Vagina (tissue), 2 donors: Measurements from ENCODE around the gene CYSRT1. TPM values are rescaled to one million over a fixed set of nuclear protein-coding genes. Genes with fewer than 3 reads are reported as not detected.

ENCODE experiments used
- DNase-seq, 2 donors: peaks; one replicate each; pipeline ENCODE4 v3.0.0-alpha.2; 2017; ENCODE audit errors: extremely low spot score in 2 of 2
- H3K27ac ChIP-seq: fragments of 200-600 bp; sonication (generic); one replicate; pipeline ENCODE4 v1.5.1; 2019
- H3K27me3 ChIP-seq: fragments of 200-600 bp; sonication (generic); one replicate; pipeline ENCODE4 v1.5.1; 2019
- H3K36me3 ChIP-seq, 2 donors: fragments of 200-600 bp; sonication (generic); one replicate each; pipeline ENCODE4 v1.5.1; 2017 to 2019
- H3K4me1 ChIP-seq: fragments of 200-600 bp; sonication (generic); one replicate; pipeline ENCODE4 v1.5.1; 2019
- H3K4me3 ChIP-seq, 2 donors: fragments of 200-600 bp; sonication (generic); 1 replicate in 1 of 2; 2 replicates in 1 of 2; pipeline ENCODE4 v1.5.1; 2016 to 2019
- H3K9me3 ChIP-seq: fragments of 200-600 bp; sonication (generic); one replicate; pipeline ENCODE4 v1.5.1; 2019
- CTCF ChIP-seq, 3 experiments: fragments of 450-650 bp in 2 of 3; fragments of 200-600 bp in 1 of 3; sonication (generic) in 1 of 3; IDR thresholded peaks; one replicate each; pipeline ENCODE4 v1.5.1; 2017 to 2019; ENCODE audit warnings: antibody characterized with exemption in 3 of 3, mild to moderate bottlenecking in 2 of 3, moderate library complexity in 2 of 3
- POLR2A ChIP-seq, 2 donors: fragments of 450-650 bp; IDR thresholded peaks; one replicate each; pipeline ENCODE4 v1.6.1; 2017; ENCODE audit warnings: antibody characterized with exemption in 2 of 2, mild to moderate bottlenecking in 2 of 2, moderate library complexity in 2 of 2
- POLR2AphosphoS5 ChIP-seq, 2 donors: sonication (generic); formaldehyde crosslinking; IDR thresholded peaks; one replicate each; pipeline ENCODE4 v1.9.0; 2017; ENCODE audit warnings: antibody characterized with exemption in 2 of 2, mild to moderate bottlenecking in 2 of 2, low read depth in 1 of 2; ENCODE audit not compliant: insufficient read depth in 1 of 2
- intact Hi-C: fragments of 100-400 bp; cut with DNase I; formaldehyde crosslinking; loops from one replicate; pipeline ENCODE4 v1.15.1; 2023
- total RNA-seq: library from RNA; depleted of rRNA; stranded (reverse); fragments of >200 nt; gene quantifications from one replicate; pipeline ENCODE4 v1.2.3, GENCODE V29; 2016

CYSRT1 gene
- total RNA-seq, 1 donor from 2014 or later = 24.3 TPM

- Histone ChIP-seq H3K27me3 (no peaks in the 10 kb centered on the region), H3K9me3 (no peaks in the 10 kb centered on the region), H3K36me3 (no peaks in the 10 kb centered on the region), H3K4me3 (no peak overlapping the region), H3K4me1 (peaks cover 6% of the 10 kb centered on the region), H3K27ac (no peak overlapping the region)
- TF ChIP-seq POLR2AphosphoS5 (IDR thresholded peaks at IDR 0.05; ENCODE audit: insufficient read depth in 1 of 2, low read depth in 1 of 2) (no peak), CTCF (IDR thresholded peaks at IDR 0.05) (no peak), POLR2A (IDR thresholded peaks at IDR 0.05) (no peak)
- no peak for DNase-seq
- intact Hi-C loops = no loop called here
These were observed 13.4 kb upstream of the CYSRT1 start for GRCh38 chr9:137211532-137211931.

- H3K27me3 ChIP-seq = no peaks in the 10 kb centered on the region
- no peak overlapping the region for H3K4me3 ChIP-seq
- no peak for TF ChIP-seq POLR2AphosphoS5 (IDR thresholded peaks at IDR 0.05; ENCODE audit: insufficient read depth in 1 of 2, low read depth in 1 of 2)
- no peak for TF ChIP-seq CTCF (IDR thresholded peaks at IDR 0.05)
- no peak for TF ChIP-seq POLR2A (IDR thresholded peaks at IDR 0.05)
- H3K4me1 ChIP-seq = peaks cover 1% of the 10 kb centered on the region
- no peaks in the 10 kb centered on the region for H3K9me3 ChIP-seq
- no peak overlapping the region for H3K27ac ChIP-seq
- intact Hi-C loops = no loop called here
- no peaks in the 10 kb centered on the region for H3K36me3 ChIP-seq
- DNase-seq = no peak
These were observed 12.5 kb upstream of the CYSRT1 start for GRCh38 chr9:137212520-137212919.

- H3K4me3 ChIP-seq = no peak overlapping the region
- H3K36me3 ChIP-seq = no peaks in the 10 kb centered on the region
- TF ChIP-seq POLR2AphosphoS5 (IDR thresholded peaks at IDR 0.05; ENCODE audit: insufficient read depth in 1 of 2, low read depth in 1 of 2) (no peak), POLR2A (IDR thresholded peaks at IDR 0.05) (no peak), CTCF (IDR thresholded peaks at IDR 0.05) (no peak)
- H3K27me3 ChIP-seq = no peaks in the 10 kb centered on the region
- H3K4me1 ChIP-seq = peaks cover 10% of the 10 kb centered on the region
- intact Hi-C loops = no loop called here
- no peak for DNase-seq
- no peaks in the 10 kb centered on the region for H3K9me3 ChIP-seq
- H3K27ac ChIP-seq = no peak overlapping the region
These were observed 11.6 kb upstream of the CYSRT1 start for GRCh38 chr9:137213160-137214060.

GRCh38 chr9:137214620-137215019, 10.4 kb upstream of the CYSRT1 start:
- TF ChIP-seq POLR2AphosphoS5 (IDR thresholded peaks at IDR 0.05; ENCODE audit: insufficient read depth in 1 of 2, low read depth in 1 of 2) (no peak), POLR2A (IDR thresholded peaks at IDR 0.05) (no peak), CTCF (IDR thresholded peaks at IDR 0.05) (no peak)
- intact Hi-C loops = no loop called here
- Histone ChIP-seq H3K4me1 (peaks cover 15% of the 10 kb centered on the region), H3K27ac (no peak overlapping the region), H3K9me3 (no peaks in the 10 kb centered on the region), H3K36me3 (no peaks in the 10 kb centered on the region), H3K27me3 (no peaks in the 10 kb centered on the region), H3K4me3 (no peak overlapping the region)
- DNase-seq = no peak
